ENCODE data around the gene SGCA. TPM values are rescaled to one million over a fixed set of nuclear protein-coding genes. Genes with fewer than 3 reads are reported as not detected.

Gene SGCA
- polyA plus RNA-seq, 1 donor from 2014 or later: 0.43 TPM

GRCh38 chr17:50214976-50215760, 49.4 kb downstream of the SGCA start:
- H3K4me2 ChIP-seq (ENCODE audit: low read length): no peak overlapping the region
- no peaks in the 10 kb centered on the region for H4K20me1 ChIP-seq (ENCODE audit: insufficient read depth)
- H3K36me3 ChIP-seq (ENCODE audit: insufficient read depth, low read length): no peaks in the 10 kb centered on the region
- no peaks in the 10 kb centered on the region for H3K9me2 ChIP-seq (ENCODE audit: insufficient read depth, low read length)
- TF ChIP-seq MXI1 (conservative IDR thresholded peaks at IDR 0.05; ENCODE audit: poor library complexity, severe bottlenecking) (no peak), SMC3 (conservative IDR thresholded peaks at IDR 0.05; ENCODE audit: poor library complexity) (no peak), TAF1 (IDR thresholded peaks at IDR 0.05; ENCODE audit: low read depth) (no peak), REST (IDR thresholded peaks at IDR 0.05; ENCODE audit: borderline replicate concordance) (no peak), EZH2 (IDR thresholded peaks at IDR 0.05; ENCODE audit: borderline replicate concordance, insufficient read depth, low read length, poor library complexity, severe bottlenecking) (no peak), CTCF (IDR thresholded peaks at IDR 0.05; ENCODE audit: poor library complexity, severe bottlenecking) (no peak), EP300 (conservative IDR thresholded peaks at IDR 0.05; ENCODE audit: poor library complexity, severe bottlenecking) (no peak), POLR2AphosphoS5 (IDR thresholded peaks at IDR 0.05) (no peak), RAD21 (conservative IDR thresholded peaks at IDR 0.05) (no peak)
- H3K79me2 ChIP-seq (replicated peaks; ENCODE audit: insufficient read depth, low read length): no peaks in the 10 kb centered on the region
- H3K27ac ChIP-seq (ENCODE audit: low read length): no peak overlapping the region
- no peak overlapping the region for H3K9ac ChIP-seq (ENCODE audit: low read length)
- H3F3A ChIP-seq (ENCODE audit: insufficient read depth, low read length, poor library complexity, severe bottlenecking): no peaks in the 10 kb centered on the region
- no peak overlapping the region for H3K4me3 ChIP-seq (ENCODE audit: low read length)
- H2AFZ ChIP-seq (ENCODE audit: low read depth, low read length): no peak overlapping the region
- no peaks in the 10 kb centered on the region for H3K27me3 ChIP-seq (ENCODE audit: insufficient read depth, low read depth, low read length)
- no peaks in the 10 kb centered on the region for H3K9me3 ChIP-seq (ENCODE audit: low read length)

DNA sequence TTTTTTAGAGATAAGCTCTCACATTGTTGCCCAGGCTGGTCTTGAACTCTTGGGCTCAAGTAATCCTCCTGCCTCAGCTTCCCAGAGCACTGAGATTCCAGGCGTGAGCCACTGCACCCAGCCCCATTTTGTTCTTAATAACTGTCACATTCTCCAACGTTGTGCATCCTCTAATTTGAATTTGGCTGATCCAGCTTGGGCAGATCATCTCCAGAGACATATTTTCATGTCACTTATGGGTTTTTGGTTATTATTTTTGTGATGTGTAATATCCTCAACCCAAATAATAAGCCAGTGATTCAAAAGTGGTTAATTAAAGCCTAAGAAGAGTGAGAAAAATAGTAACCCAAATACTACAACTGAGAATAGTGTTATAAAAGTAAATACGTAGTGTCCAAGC, 51.8 kb downstream of the SGCA start:
- no peaks in the 10 kb centered on the region for H3F3A ChIP-seq (ENCODE audit: insufficient read depth, low read length, poor library complexity, severe bottlenecking)

More for the DNA sequence above, 51.8 kb downstream of the SGCA start:
- H2AFZ ChIP-seq (ENCODE audit: low read depth, low read length): no peak overlapping the region
- no peaks in the 10 kb centered on the region for H4K20me1 ChIP-seq (ENCODE audit: insufficient read depth)
- H3K9me2 ChIP-seq (ENCODE audit: insufficient read depth, low read length): no peaks in the 10 kb centered on the region
- H3K27ac ChIP-seq (ENCODE audit: low read length): no peak overlapping the region
- TF ChIP-seq REST (IDR thresholded peaks at IDR 0.05; ENCODE audit: borderline replicate concordance): no peak
- no peak for TF ChIP-seq CTCF (IDR thresholded peaks at IDR 0.05; ENCODE audit: poor library complexity, severe bottlenecking)
- no peak for TF ChIP-seq EZH2 (IDR thresholded peaks at IDR 0.05; ENCODE audit: borderline replicate concordance, insufficient read depth, low read length, poor library complexity, severe bottlenecking)
- TF ChIP-seq MXI1 (conservative IDR thresholded peaks at IDR 0.05; ENCODE audit: poor library complexity, severe bottlenecking): no peak
- TF ChIP-seq RAD21 (conservative IDR thresholded peaks at IDR 0.05): no peak
- TF ChIP-seq SMC3 (conservative IDR thresholded peaks at IDR 0.05; ENCODE audit: poor library complexity): no peak
- no peak for TF ChIP-seq EP300 (conservative IDR thresholded peaks at IDR 0.05; ENCODE audit: poor library complexity, severe bottlenecking)
- TF ChIP-seq POLR2AphosphoS5 (IDR thresholded peaks at IDR 0.05): no peak
- TF ChIP-seq TAF1 (IDR thresholded peaks at IDR 0.05; ENCODE audit: low read depth): no peak
- no peaks in the 10 kb centered on the region for H3K79me2 ChIP-seq (replicated peaks; ENCODE audit: insufficient read depth, low read length)
- no peak overlapping the region for H3K4me2 ChIP-seq (ENCODE audit: low read length)
- H3K27me3 ChIP-seq (ENCODE audit: insufficient read depth, low read depth, low read length): no peaks in the 10 kb centered on the region
- H3K9me3 ChIP-seq (ENCODE audit: low read length): no peaks in the 10 kb centered on the region
- no peak overlapping the region for H3K9ac ChIP-seq (ENCODE audit: low read length)
- no peak overlapping the region for H3K4me3 ChIP-seq (ENCODE audit: low read length)
- no peaks in the 10 kb centered on the region for H3K36me3 ChIP-seq (ENCODE audit: insufficient read depth, low read length)
